AG09319 (cell line): Measurements from ENCODE around the gene ALOX12B.

Experiments
- DNase-seq: peaks from one replicate; pipeline ENCODE4 v3.0.0-alpha.2; 2010; ENCODE audit warnings: low read depth; ENCODE audit errors: extremely low read depth
- CTCF ChIP-seq: IDR thresholded peaks from 2 replicates; pipeline ENCODE4 v1.5.1; 2011; ENCODE audit warnings: low read depth, mild to moderate bottlenecking, inconsistent platforms, low read length, moderate library complexity

Gene ALOX12B

GRCh38 chr17:8121681-8122421, 34.3 kb upstream of the ALOX12B start:
- DNase-seq: no peak
- peak; percentile 37 for TF ChIP-seq CTCF

GRCh38 chr17:8121407-8121680, 33.8 kb upstream of the ALOX12B start:
- DNase-seq: no peak
- no peak for TF ChIP-seq CTCF

GRCh38 chr17:8120520-8121406, 33.2 kb upstream of the ALOX12B start:
- TF ChIP-seq CTCF: peak; percentile 30
- DNase-seq: no peak

- DNase-seq: peak; percentile 87
- no peak for TF ChIP-seq CTCF
Measured at GRCh38 chr17:8119581-8120519, 32.3 kb upstream of the ALOX12B start.

- peak; percentile 58 for DNase-seq
- peak; percentile 92 for TF ChIP-seq CTCF
Measured at GRCh38 chr17:8118769-8119580, 31.5 kb upstream of the ALOX12B start.

- TF ChIP-seq CTCF: no peak
- no peak for DNase-seq
Measured at GRCh38 chr17:8117980-8118768, 30.7 kb upstream of the ALOX12B start, which contains the start of gene ALOXE3. Gene ALOXE3 (minus strand): TSS chr17:8118514. CDS start chr17:8117990, 524 bp downstream.
